Hepatocyte (in vitro differentiated cells): ENCODE measurements around the gene ZMYM2. TPM values are rescaled to one million over a fixed set of nuclear protein-coding genes. Genes with fewer than 3 reads are reported as not detected.

Source experiments
- DNase-seq: peaks from one replicate; pipeline ENCODE4 v3.0.0-alpha.2; 2016; ENCODE audit warnings: low spot score
- H2AFZ ChIP-seq: fragments of 200-600 bp; sonication (generic); 2 replicates; pipeline ENCODE4 v1.6.0; 2016; ENCODE audit warnings: antibody characterized with exemption, mild to moderate bottlenecking
- H3K27ac ChIP-seq: fragments of 200-600 bp; sonication (generic); 2 replicates; pipeline ENCODE4 v1.5.1; 2016; ENCODE audit warnings: mild to moderate bottlenecking
- H3K27me3 ChIP-seq: fragments of 200-600 bp; sonication (generic); 2 replicates; pipeline ENCODE4 v1.6.1; 2016
- H3K36me3 ChIP-seq: fragments of 200-600 bp; sonication (generic); replicated peaks from 2 replicates; pipeline ENCODE4 v1.5.1; 2016; ENCODE audit warnings: low read depth; ENCODE audit not compliant: insufficient read depth
- H3K4me1 ChIP-seq: fragments of 200-600 bp; sonication (generic); 2 replicates; pipeline ENCODE4 v1.5.1; 2016; ENCODE audit warnings: mild to moderate bottlenecking, moderate library complexity; ENCODE audit not compliant: insufficient read depth
- H3K4me2 ChIP-seq: fragments of 200-600 bp; sonication (generic); 2 replicates; pipeline ENCODE4 v1.6.0; 2016
- H3K4me3 ChIP-seq: fragments of 200-600 bp; sonication (generic); 2 replicates; pipeline ENCODE4 v1.5.1; 2016; ENCODE audit warnings: mild to moderate bottlenecking
- H3K79me2 ChIP-seq: fragments of 200-600 bp; sonication (generic); 2 replicates; pipeline ENCODE4 v1.6.0; 2017; ENCODE audit warnings: mild to moderate bottlenecking
- H3K9me2 ChIP-seq: fragments of 200-600 bp; sonication (generic); replicated peaks from 2 replicates; pipeline ENCODE4 v1.6.0; 2017; ENCODE audit warnings: mild to moderate bottlenecking; ENCODE audit not compliant: insufficient read depth
- H3K9me3 ChIP-seq: fragments of 200-600 bp; sonication (generic); 2 replicates; pipeline ENCODE4 v1.5.1; 2016; ENCODE audit warnings: low read depth, mild to moderate bottlenecking
- H4K20me1 ChIP-seq: fragments of 200-600 bp; sonication (generic); 2 replicates; pipeline ENCODE4 v1.6.0; 2016; ENCODE audit warnings: mild to moderate bottlenecking; ENCODE audit not compliant: insufficient read depth, poor library complexity, severe bottlenecking
- EZH2 ChIP-seq: fragments of 200-600 bp; sonication (generic); IDR thresholded peaks from 2 replicates; pipeline ENCODE4 v1.6.1; 2016; ENCODE audit warnings: antibody characterized with exemption, mild to moderate bottlenecking, borderline replicate concordance
- EZH2phosphoT487 ChIP-seq: fragments of 200-600 bp; sonication (generic); IDR thresholded peaks from one replicate; pipeline ENCODE4 v1.6.1; 2018; ENCODE audit warnings: antibody characterized with exemption, mild to moderate bottlenecking, low read depth, moderate library complexity; ENCODE audit not compliant: unreplicated experiment, severe bottlenecking
- WGBS: methylation state at CpG from one replicate; pipeline ENCODE4 v1.1.6; 2016; ENCODE audit warnings: low lambda C conversion rate; ENCODE audit errors: missing lambda C conversion rate; 5-methylcytosine and 5-hydroxymethylcytosine counted together
- polyA plus RNA-seq: library from polyadenylated mRNA; unstranded; fragments of >200 nt; fragmentation: Nextera tagmentation; extraction: Ambion mirVana; gene quantifications from 2 replicates; pipeline ENCODE4 v1.2.1, GENCODE V29; 2016
- total RNA-seq: library from RNA; depleted of rRNA; stranded (reverse); fragments of >200 nt; gene quantifications from 2 replicates; pipeline ENCODE4 v1.2.3, GENCODE V29; 2014
- TF ChIP-seq, protein P1 (sequence below): fragments of 200-600 bp; sonication (generic); IDR thresholded peaks from 2 replicates; pipeline ENCODE4 v1.5.1; 2016; ENCODE audit warnings: antibody characterized with exemption, mild to moderate bottlenecking; ENCODE audit not compliant: poor library complexity

Gene ZMYM2
- total and polyA plus RNA-seq, 2 experiments from 2014 or later, result 25.2 to 91.1 TPM

- H4K20me1 ChIP-seq, result no peaks in the 10 kb centered on the region
- H3K4me3 ChIP-seq, result no peak overlapping the region
- no peak overlapping the region for H2AFZ ChIP-seq
- peaks cover 13% of the 10 kb centered on the region for H3K4me1 ChIP-seq
- TF ChIP-seq EZH2 (no peak), EZH2phosphoT487 (no peak)
- TF ChIP-seq, protein P1, sequence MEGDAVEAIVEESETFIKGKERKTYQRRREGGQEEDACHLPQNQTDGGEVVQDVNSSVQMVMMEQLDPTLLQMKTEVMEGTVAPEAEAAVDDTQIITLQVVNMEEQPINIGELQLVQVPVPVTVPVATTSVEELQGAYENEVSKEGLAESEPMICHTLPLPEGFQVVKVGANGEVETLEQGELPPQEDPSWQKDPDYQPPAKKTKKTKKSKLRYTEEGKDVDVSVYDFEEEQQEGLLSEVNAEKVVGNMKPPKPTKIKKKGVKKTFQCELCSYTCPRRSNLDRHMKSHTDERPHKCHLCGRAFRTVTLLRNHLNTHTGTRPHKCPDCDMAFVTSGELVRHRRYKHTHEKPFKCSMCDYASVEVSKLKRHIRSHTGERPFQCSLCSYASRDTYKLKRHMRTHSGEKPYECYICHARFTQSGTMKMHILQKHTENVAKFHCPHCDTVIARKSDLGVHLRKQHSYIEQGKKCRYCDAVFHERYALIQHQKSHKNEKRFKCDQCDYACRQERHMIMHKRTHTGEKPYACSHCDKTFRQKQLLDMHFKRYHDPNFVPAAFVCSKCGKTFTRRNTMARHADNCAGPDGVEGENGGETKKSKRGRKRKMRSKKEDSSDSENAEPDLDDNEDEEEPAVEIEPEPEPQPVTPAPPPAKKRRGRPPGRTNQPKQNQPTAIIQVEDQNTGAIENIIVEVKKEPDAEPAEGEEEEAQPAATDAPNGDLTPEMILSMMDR, result no peak
- H3K36me3 ChIP-seq, result no peaks in the 10 kb centered on the region
- WGBS, result 52% methylated on average over 4 of the region's 4 CpGs
- no peak overlapping the region for H3K4me2 ChIP-seq
- no peaks in the 10 kb centered on the region for H3K9me3 ChIP-seq
- H3K9me2 ChIP-seq, result no peaks in the 10 kb centered on the region
- no peak for DNase-seq
- H3K79me2 ChIP-seq, result no peaks in the 10 kb centered on the region
- no peak overlapping the region for H3K27ac ChIP-seq
- H3K27me3 ChIP-seq, result peaks cover 20% of the 10 kb centered on the region
Observed at GRCh38 chr13:20140487-20140886, 182.0 kb downstream of the ZMYM2 start.

Other genes with a start within 250 kb of the ZMYM2 start
- gene PSPC1, start 175.8 kb upstream of the ZMYM2 start, total RNA-seq, result 56.7 and 62.6 TPM in 2 replicates
- gene PSPC1, start 175.8 kb upstream of the ZMYM2 start, polyA plus RNA-seq, result 26.5 and 30.7 TPM in 2 replicates
- gene ZMYM5, start 95.1 kb upstream of the ZMYM2 start, total RNA-seq, result 16.3 and 17.1 TPM in 2 replicates
- gene ZMYM5, start 95.1 kb upstream of the ZMYM2 start, polyA plus RNA-seq, result 14.7 and 14.8 TPM in 2 replicates
- 0.16 and 0.23 TPM in 2 replicates for gene GJA3, start 202.3 kb downstream of the ZMYM2 start, total RNA-seq
- 0.10 and 0.16 TPM in 2 replicates for gene GJA3, start 202.3 kb downstream of the ZMYM2 start, polyA plus RNA-seq
- gene GJB2, start 234.2 kb downstream of the ZMYM2 start, total RNA-seq, result 6.1 and 10.3 TPM in 2 replicates
- gene GJB2, start 234.2 kb downstream of the ZMYM2 start, polyA plus RNA-seq, result 5.9 and 11.1 TPM in 2 replicates